ENCODE results near the gene ENO2. TPM values are rescaled to one million over a fixed set of nuclear protein-coding genes. Genes with fewer than 3 reads are reported as not detected.

Gene ENO2
- total RNA-seq, 1 experiment from 2014 or later = 33.5 TPM

DNA sequence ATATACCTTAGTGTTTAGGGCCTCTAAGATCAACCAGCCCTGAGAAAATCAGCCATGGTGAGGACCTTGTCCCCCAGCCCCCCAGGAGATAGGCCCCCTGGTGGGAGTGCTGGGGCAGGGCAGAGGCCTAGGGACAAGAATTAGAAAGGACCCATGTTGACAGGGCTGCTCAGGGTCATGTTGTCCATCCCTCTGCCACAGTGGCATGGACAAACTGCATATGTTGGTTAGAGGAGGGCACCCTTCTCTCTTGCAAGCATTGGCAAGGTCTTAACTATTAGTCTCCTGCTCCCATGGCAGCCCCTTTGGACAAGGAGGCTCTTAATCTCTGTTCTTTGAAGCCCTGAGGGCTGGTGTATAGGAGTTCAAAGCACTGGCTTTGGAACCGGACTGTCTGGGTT lies 36.0 kb downstream of the ENO2 start:
- Histone ChIP-seq H3K9me3 (ENCODE audit: control insufficient read depth, insufficient read depth, low read depth, low read length) (no peaks in the 10 kb centered on the region), H3K27me3 (ENCODE audit: control insufficient read depth, insufficient read depth, low read length) (no peaks in the 10 kb centered on the region), H3K4me3 (ENCODE audit: low read depth in 2 of 2, low read length in 2 of 2) (no peak overlapping the region), H3K36me3 (ENCODE audit: control insufficient read depth, insufficient read depth, low read length) (no peaks in the 10 kb centered on the region), H3K27ac (ENCODE audit: low read length) (no peak overlapping the region), H3K4me1 (ENCODE audit: control insufficient read depth, insufficient read depth, low read length) (peaks cover 6% of the 10 kb centered on the region)
- BruUV-seq (replicated peaks) = no TSS peak
- ChIA-PET POLR2A (no interaction called here), CTCF (no interaction called here)
- DNase-seq (ENCODE audit: low read depth, low spot score) (no peak), ATAC-seq (no peak)
- TF ChIP-seq SIN3A (IDR thresholded peaks at IDR 0.05; ENCODE audit: borderline replicate concordance, insufficient read depth, low read depth, low read length) (no peak), TCF7L2 (IDR thresholded peaks at IDR 0.05; ENCODE audit: low read depth, low read length) (no peak), POLR2AphosphoS5 (IDR thresholded peaks at IDR 0.05; ENCODE audit: low read depth, low read length) (no peak)
- TF ChIP-seq, protein P1, sequence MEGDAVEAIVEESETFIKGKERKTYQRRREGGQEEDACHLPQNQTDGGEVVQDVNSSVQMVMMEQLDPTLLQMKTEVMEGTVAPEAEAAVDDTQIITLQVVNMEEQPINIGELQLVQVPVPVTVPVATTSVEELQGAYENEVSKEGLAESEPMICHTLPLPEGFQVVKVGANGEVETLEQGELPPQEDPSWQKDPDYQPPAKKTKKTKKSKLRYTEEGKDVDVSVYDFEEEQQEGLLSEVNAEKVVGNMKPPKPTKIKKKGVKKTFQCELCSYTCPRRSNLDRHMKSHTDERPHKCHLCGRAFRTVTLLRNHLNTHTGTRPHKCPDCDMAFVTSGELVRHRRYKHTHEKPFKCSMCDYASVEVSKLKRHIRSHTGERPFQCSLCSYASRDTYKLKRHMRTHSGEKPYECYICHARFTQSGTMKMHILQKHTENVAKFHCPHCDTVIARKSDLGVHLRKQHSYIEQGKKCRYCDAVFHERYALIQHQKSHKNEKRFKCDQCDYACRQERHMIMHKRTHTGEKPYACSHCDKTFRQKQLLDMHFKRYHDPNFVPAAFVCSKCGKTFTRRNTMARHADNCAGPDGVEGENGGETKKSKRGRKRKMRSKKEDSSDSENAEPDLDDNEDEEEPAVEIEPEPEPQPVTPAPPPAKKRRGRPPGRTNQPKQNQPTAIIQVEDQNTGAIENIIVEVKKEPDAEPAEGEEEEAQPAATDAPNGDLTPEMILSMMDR (IDR thresholded peaks at IDR 0.05) = no peak
- TF ChIP-seq, protein P2, sequence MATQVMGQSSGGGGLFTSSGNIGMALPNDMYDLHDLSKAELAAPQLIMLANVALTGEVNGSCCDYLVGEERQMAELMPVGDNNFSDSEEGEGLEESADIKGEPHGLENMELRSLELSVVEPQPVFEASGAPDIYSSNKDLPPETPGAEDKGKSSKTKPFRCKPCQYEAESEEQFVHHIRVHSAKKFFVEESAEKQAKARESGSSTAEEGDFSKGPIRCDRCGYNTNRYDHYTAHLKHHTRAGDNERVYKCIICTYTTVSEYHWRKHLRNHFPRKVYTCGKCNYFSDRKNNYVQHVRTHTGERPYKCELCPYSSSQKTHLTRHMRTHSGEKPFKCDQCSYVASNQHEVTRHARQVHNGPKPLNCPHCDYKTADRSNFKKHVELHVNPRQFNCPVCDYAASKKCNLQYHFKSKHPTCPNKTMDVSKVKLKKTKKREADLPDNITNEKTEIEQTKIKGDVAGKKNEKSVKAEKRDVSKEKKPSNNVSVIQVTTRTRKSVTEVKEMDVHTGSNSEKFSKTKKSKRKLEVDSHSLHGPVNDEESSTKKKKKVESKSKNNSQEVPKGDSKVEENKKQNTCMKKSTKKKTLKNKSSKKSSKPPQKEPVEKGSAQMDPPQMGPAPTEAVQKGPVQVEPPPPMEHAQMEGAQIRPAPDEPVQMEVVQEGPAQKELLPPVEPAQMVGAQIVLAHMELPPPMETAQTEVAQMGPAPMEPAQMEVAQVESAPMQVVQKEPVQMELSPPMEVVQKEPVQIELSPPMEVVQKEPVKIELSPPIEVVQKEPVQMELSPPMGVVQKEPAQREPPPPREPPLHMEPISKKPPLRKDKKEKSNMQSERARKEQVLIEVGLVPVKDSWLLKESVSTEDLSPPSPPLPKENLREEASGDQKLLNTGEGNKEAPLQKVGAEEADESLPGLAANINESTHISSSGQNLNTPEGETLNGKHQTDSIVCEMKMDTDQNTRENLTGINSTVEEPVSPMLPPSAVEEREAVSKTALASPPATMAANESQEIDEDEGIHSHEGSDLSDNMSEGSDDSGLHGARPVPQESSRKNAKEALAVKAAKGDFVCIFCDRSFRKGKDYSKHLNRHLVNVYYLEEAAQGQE (IDR thresholded peaks at IDR 0.05; ENCODE audit: insufficient read depth in 1 of 2, low read depth in 2 of 2, low read length in 1 of 2) = no peak
- intact Hi-C loops (cut with micrococcal nuclease; ENCODE audit: unreplicated experiment) (no loop called here), in situ Hi-C loops (cut with HindIII; ENCODE audit: low pct_unique_long_range_greater_than_20kb, low sequenced_read_pairs) (no loop called here)

DNA sequence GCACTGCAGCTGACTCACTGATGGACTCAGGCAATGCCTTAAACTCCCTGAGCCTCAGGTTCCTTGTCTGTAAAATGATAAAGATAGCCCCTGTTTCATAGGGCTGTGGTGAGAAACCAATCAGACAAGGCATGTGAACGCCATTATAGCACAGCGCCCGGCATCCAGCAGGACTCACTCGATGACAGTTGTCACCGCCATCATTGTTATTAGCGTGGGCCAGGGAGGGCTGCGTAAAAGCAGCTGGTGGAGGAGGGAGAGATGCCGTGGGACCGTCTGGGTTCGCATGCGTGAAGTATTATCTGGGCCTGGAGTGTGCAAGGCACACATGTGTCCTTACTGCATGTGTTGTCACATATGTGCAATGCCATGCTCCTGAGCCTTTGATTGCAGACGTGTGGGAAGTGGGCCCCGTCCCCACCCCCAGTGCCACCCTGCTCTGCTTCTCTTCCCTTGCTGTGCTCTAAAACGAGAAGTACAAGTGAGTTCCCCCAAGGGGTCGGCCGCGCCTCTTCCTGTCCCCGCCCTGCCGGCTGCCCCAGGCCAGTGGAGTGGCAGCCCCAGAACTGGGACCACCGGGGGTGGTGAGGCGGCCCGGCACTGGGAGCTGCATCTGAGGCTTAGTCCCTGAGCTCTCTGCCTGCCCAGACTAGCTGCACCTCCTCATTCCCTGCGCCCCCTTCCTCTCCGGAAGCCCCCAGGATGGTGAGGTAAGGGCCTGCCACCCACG lies 36.6 kb downstream of the ENO2 start, which contains the start of gene PTPN6:
Gene PTPN6 (plus strand): TSS at position 546 of the 730 bp plus-strand sequence. CDS start 157 bp downstream, at position 703.
- Histone ChIP-seq H3K36me3 (ENCODE audit: control insufficient read depth, insufficient read depth, low read length) (no peaks in the 10 kb centered on the region), H3K9me3 (ENCODE audit: control insufficient read depth, insufficient read depth, low read depth, low read length) (no peaks in the 10 kb centered on the region), H3K4me3 (ENCODE audit: low read depth in 2 of 2, low read length in 2 of 2) (no peak within 1 kb of the TSS), H3K4me1 (ENCODE audit: control insufficient read depth, insufficient read depth, low read length) (peaks cover under 1% of the 10 kb centered on the region; the same call in 1 of the 2 replicates), H3K27ac (ENCODE audit: low read length) (no peak within 1 kb of the TSS), H3K27me3 (ENCODE audit: control insufficient read depth, insufficient read depth, low read length) (no peaks in the 10 kb centered on the region)
- no peak for TF ChIP-seq SIN3A (IDR thresholded peaks at IDR 0.05; ENCODE audit: borderline replicate concordance, insufficient read depth, low read depth, low read length)
- no peak for DNase-seq (ENCODE audit: low read depth, low spot score)
- in situ Hi-C loops (cut with HindIII; ENCODE audit: low pct_unique_long_range_greater_than_20kb, low sequenced_read_pairs) = no loop called here
- intact Hi-C loops (cut with micrococcal nuclease; ENCODE audit: unreplicated experiment) = no loop called here
- no peak for ATAC-seq
- CTCF ChIA-PET = no interaction called here
- POLR2A ChIA-PET = no interaction called here
- BruUV-seq (replicated peaks) = no TSS peak

DNA sequence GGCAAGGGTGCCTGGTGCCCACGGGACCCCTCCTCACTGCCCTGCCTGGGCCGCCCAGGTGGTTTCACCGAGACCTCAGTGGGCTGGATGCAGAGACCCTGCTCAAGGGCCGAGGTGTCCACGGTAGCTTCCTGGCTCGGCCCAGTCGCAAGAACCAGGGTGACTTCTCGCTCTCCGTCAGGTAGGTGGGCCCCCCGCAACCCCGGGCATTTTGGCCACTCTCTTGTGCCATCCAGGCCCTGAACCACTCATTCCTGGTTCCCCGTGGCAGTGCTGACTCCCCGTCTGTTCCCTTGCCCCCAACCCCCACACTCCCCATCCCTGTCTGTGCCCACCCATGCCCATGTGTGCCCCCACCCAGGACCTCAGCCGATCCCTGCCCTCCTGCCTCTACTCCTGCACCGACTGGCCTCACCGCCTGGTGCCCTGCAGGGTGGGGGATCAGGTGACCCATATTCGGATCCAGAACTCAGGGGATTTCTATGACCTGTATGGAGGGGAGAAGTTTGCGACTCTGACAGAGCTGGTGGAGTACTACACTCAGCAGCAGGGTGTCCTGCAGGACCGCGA lies 37.3 kb downstream of the ENO2 start:
- CTCF ChIA-PET = no interaction called here
- no peaks in the 10 kb centered on the region for H3K4me1 ChIP-seq (ENCODE audit: control insufficient read depth, insufficient read depth, low read length)
- TF ChIP-seq, protein P2 (IDR thresholded peaks at IDR 0.05; ENCODE audit: insufficient read depth in 1 of 2, low read depth in 2 of 2, low read length in 1 of 2) = no peak
- TF ChIP-seq, protein P1 (IDR thresholded peaks at IDR 0.05) = no peak
- POLR2A ChIA-PET = no interaction called here
- BruUV-seq (replicated peaks) = no TSS peak
- H3K27me3 ChIP-seq (ENCODE audit: control insufficient read depth, insufficient read depth, low read length) = no peaks in the 10 kb centered on the region
- intact Hi-C loops (cut with micrococcal nuclease; ENCODE audit: unreplicated experiment) (no loop called here), in situ Hi-C loops (cut with HindIII; ENCODE audit: low pct_unique_long_range_greater_than_20kb, low sequenced_read_pairs) (no loop called here)
- no peak for ATAC-seq
- no peaks in the 10 kb centered on the region for H3K9me3 ChIP-seq (ENCODE audit: control insufficient read depth, insufficient read depth, low read depth, low read length)
- no peak for DNase-seq (ENCODE audit: low read depth, low spot score)
- H3K4me3 ChIP-seq (ENCODE audit: low read depth in 2 of 2, low read length in 2 of 2) = no peak overlapping the region
- H3K27ac ChIP-seq (ENCODE audit: low read length) = no peak overlapping the region
- H3K36me3 ChIP-seq (ENCODE audit: control insufficient read depth, insufficient read depth, low read length) = no peaks in the 10 kb centered on the region
